IPS-11a (cell line): ENCODE measurements around the gene DDI2.
"Not testable (repeated sequence)": the region's sequence is repeated elsewhere in the genome, so short reads cannot be mapped to it uniquely, and the experiment has no call there.

ENCODE experiments used
- H3K4me3 ChIP-seq: one replicate; pipeline ENCODE4 v1.5.1; 2013; ENCODE audit warnings: low read depth, low read length, control low read depth

The DDI2 gene

DNA sequence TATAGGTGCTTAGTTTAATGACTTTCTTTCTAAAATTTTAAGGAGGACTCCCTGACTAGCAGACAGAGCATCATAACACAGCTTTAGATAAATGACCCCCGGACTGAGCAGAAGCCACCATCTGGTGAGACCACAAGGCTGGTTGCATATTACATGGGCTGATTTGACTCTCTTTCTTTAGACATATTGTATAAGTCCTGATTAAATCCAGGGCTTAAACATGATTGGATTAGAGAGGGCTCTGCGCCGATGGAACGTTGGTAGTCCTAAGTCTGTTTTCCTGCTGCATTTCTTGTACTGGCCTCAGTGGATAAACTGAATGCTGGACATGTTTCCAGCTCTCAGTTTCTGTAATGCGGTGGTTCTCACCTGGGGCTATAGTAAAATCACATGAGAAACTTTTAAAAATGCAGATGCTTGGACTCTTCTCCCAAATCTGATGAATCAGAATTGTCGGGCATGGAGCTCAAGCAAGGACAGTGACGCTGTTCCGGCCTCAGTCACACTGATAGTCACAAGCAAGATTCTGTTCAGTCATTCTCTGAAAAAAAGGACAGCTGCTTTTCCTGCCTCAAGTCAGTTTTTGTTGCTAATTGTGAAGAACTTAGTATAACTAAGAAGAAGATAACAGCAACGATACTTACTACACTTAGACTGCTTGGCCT, 16.6 kb downstream of the DDI2 start:
- H3K4me3 ChIP-seq = no peak overlapping the region

- no peak overlapping the region for H3K4me3 ChIP-seq
Measured at GRCh38 chr1:15636436-15636835, 19.2 kb downstream of the DDI2 start.

DNA sequence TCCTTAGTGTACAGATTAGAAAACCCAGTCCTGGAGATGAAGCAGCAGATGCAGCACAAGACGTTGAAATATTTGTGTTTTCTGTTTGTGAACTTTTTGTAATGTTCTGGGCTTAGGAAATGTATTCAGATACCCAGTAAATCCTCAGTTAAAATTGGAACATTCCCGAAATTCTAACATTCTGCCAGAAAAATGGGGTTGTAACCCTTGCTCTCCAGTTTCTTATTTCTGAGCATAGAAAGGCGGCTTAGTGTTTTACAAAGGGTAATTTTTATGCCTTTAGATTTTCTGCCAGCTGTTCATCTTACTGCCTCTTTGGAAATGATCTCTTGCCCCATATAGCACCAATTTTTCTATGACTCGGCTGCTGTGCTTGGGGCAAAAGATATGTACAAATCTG, 20.6 kb downstream of the DDI2 start:
- no peak overlapping the region for H3K4me3 ChIP-seq

DNA sequence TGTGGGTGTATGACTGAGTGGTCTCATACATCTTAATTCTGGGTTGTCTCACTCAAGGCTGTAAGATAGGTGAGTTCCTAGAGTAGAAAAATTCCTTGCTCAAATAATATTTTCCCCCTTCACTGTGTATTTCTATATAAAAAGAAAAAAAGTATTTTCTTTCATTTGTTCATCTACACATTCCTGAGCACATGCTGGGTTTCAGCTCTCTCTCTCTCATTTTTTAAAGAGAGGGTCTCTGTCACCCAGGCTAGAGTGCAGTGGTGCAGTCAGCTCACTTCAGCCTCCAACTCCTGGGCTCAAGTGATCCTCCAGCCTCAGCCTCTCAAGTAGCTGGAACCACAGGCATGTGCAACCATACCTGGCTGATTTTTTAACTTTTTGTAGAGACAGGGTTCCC, 22.0 kb downstream of the DDI2 start:
- H3K4me3 ChIP-seq = no peak overlapping the region

GRCh38 chr1:15639931-15640330, 22.7 kb downstream of the DDI2 start:
- no peak overlapping the region for H3K4me3 ChIP-seq

DNA sequence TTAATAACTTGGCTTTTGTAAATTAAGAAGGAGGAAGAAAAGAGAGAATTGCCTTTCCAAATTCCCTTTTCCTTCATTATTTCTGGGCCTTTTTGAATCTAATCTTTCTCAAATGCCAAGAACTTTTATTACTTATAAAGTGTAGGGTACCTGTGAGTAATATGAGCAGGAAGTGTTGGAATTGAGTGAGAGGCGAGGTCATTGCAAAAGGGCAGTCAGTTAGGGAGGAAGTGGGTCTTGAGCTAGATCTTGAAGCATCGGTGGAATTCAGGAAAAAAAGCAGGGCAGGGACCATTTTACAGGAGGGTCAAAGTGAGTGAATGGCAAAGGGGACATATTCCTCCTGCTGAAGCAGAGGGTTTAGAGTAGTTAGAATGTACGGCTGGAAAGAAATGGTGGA, 23.4 kb downstream of the DDI2 start:
- H3K4me3 ChIP-seq = no peak overlapping the region

- H3K4me3 ChIP-seq = no peak overlapping the region
Measured at GRCh38 chr1:15649937-15650336, 32.7 kb downstream of the DDI2 start.

DNA sequence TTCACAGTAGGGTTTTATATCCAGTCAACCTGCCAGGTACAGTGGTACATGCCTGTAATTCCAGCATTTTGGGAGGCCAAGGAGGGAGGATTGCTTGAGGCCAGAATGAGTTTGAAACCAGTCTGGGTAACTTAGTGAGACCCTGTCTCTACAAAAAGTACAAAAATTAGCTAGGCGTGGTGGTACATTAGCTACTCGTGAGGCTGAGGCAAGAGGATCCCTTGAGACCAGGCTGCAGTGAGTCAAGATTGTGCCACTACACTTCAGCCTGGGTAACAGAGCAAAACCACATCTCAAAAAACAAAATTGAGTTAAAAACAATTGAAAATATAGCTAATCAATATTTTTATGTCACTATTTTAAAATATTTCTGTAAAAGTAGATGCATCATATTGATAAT, 33.2 kb downstream of the DDI2 start:
- no peak overlapping the region for H3K4me3 ChIP-seq

- H3K4me3 ChIP-seq = not testable (repeated sequence)
Measured at GRCh38 chr1:15652130-15652529, 34.9 kb downstream of the DDI2 start.

- no peak overlapping the region for H3K4me3 ChIP-seq
Measured at GRCh38 chr1:15654091-15654690, 36.9 kb downstream of the DDI2 start.

- H3K4me3 ChIP-seq = no peak overlapping the region
Measured at GRCh38 chr1:15656464-15656863, 39.2 kb downstream of the DDI2 start.

DNA sequence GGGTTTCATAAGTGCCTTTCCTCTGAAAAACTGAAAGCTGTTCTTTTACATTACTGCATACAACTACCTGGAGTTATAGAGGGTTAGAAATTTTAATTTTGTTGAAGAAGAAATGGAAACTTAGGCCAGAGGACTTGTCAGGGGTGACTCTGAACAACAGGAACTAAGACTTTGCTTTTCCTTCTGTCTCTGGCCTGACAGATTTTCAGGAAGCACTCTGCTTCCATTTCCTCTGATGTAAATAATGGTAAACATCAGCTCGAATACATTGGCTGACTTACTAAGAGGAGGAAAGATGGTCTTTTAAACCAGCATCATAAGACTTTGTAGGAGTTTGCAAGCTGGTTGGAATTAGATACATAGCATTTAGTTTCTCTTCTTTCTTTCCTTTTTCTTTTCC, 39.8 kb downstream of the DDI2 start:
- H3K4me3 ChIP-seq = no peak overlapping the region

DNA sequence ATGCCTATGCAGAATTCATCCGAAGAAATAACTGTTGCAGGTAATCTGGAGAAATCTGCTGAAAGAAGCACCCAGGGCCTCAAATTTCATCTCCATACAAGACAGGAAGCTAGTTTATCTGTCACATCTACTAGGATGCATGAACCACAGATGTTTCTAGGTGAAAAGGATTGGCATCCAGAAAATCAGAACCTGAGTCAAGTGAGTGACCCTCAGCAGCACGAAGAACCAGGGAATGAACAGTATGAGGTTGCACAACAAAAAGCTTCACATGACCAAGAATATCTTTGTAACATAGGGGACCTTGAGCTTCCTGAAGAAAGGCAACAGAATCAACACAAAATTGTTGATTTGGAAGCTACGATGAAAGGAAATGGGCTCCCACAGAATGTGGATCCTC, 42.9 kb downstream of the DDI2 start:
- H3K4me3 ChIP-seq = no peak overlapping the region

- no peak overlapping the region for H3K4me3 ChIP-seq
Measured at GRCh38 chr1:15662477-15662876, 45.2 kb downstream of the DDI2 start.

DNA sequence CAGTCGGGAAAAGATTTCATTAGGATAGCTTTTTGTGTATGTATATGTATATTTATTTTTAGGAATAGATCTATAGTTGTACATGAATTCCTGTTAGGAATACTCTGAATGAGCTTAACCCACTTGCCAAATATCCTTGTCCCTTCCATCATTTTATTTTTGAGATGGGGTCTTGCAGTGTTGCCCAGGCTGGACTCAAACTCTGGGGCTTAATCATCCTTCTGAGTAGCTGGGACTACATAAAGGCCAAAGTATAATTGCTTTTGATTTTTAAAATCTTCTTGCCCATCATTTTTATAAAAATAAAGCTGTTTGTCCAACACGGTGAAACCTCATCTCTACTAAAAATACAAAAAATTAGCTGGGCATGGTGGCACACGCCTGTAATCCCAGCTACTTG, 46.7 kb downstream of the DDI2 start:
- H3K4me3 ChIP-seq = no peak overlapping the region

GRCh38 chr1:15667362-15667761, 50.1 kb downstream of the DDI2 start:
- no peak overlapping the region for H3K4me3 ChIP-seq

DNA sequence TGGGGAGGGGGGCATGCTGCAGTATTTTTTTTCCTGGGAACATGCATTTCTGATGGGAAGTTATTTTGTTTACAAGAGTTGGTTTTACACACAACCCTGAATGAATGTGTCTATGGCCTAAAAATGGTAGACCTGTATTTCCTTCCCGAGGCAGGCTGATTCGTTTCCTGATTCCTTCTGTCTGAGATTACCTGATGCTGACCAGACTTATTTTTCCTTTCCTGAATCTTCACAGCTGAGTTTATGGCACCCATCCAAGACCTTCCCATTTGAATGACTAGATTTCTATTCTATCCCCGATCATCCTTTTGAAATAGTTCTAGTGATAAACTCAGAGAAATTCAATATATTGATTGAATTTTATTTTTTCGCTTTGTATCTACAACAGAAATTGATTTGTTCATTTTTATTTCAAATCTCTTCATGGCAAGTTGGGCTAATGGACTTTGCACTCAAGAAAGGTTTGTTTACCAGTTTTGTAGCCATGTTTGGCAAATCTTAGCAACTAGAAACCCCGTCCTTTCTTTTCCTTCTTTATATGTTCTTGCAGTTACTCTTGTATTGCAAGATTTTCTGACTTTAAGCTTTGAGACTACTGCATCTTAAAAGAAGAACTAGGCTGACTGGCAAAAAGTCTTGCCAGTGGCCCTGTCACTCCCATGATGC, 51.0 kb downstream of the DDI2 start:
- H3K4me3 ChIP-seq = no peak overlapping the region

GRCh38 chr1:15669074-15669473, 51.8 kb downstream of the DDI2 start:
- H3K4me3 ChIP-seq = no peak overlapping the region

DNA sequence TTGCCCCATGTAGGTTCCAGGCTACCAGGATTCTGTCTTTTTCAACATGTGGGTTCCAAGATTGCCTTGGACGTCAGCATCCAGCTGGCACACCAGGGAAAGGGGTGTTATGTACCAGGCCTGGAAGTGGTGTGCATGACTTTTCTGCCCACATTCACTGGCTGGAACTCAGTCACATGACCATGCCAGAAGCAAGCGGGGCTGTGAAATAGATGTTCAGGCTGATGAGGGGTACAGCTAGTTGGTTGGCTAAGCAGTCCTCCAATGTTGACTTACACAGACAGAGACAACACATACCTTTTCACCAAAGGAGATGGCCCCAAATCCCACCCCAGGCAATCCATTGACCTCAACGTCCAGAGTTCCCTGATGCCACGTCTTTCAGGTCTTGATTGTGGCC, 52.6 kb downstream of the DDI2 start:
- H3K4me3 ChIP-seq = no peak overlapping the region

- no peak overlapping the region for H3K4me3 ChIP-seq
Measured at GRCh38 chr1:15671430-15671829, 54.2 kb downstream of the DDI2 start.

- H3K4me3 ChIP-seq = no peak overlapping the region
Measured at GRCh38 chr1:15674386-15675159, 57.3 kb downstream of the DDI2 start.

DNA sequence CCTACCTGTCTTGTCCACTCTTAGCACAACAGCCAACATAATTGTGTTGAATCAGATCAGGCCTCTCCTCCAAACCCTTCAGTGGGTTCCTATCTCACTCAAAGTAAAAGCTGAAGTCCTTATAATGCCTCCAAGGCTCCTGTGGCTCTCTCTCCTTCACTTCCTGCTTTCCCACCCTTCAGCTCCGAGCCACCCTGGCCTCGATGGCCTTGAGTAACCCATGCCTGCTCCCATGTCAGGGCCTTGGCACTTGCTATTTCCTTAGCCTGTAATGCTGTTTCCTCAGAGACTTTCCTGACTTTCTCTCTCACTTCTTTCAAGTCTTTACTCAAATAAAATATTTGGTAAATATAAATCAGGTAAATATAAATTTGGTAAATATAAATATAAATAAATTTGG, 58.8 kb downstream of the DDI2 start:
- H3K4me3 ChIP-seq = no peak overlapping the region
